H9 (cell line): ENCODE data around the gene CPXM2. TPM values are rescaled to one million over a fixed set of nuclear protein-coding genes. Genes with fewer than 3 reads are reported as not detected.

Experiments used
- DNase-seq: peaks from one replicate; pipeline ENCODE4 v3.0.0-alpha.2; 2017
- H2AFZ ChIP-seq: one replicate; pipeline ENCODE4 v1.6.1; 2013; ENCODE audit warnings: mild to moderate bottlenecking, low read length, control low read depth, moderate library complexity
- H2AK5ac ChIP-seq: 2 replicates; pipeline ENCODE4 v1.6.1; 2013; ENCODE audit warnings: low read length, control low read depth, mixed read lengths; ENCODE audit not compliant: insufficient read length
- H2BK120ac ChIP-seq: one replicate; pipeline ENCODE4 v1.6.1; 2013; ENCODE audit warnings: low read depth, mild to moderate bottlenecking, low read length, control low read depth, inconsistent platforms; ENCODE audit not compliant: poor library complexity, severe bottlenecking
- H2BK12ac ChIP-seq: 2 replicates; pipeline ENCODE4 v1.6.1; 2013; ENCODE audit warnings: low read length, control low read depth, mixed read lengths, low read depth; ENCODE audit not compliant: insufficient read length
- H2BK15ac ChIP-seq: 2 replicates; pipeline ENCODE4 v1.6.1; 2013; ENCODE audit warnings: low read depth, low read length, control low read depth
- H2BK20ac ChIP-seq: one replicate; pipeline ENCODE4 v1.6.1; 2013; ENCODE audit warnings: low read depth, mild to moderate bottlenecking, low read length, control low read depth, inconsistent platforms; ENCODE audit not compliant: poor library complexity, severe bottlenecking
- H2BK5ac ChIP-seq: 2 replicates; pipeline ENCODE4 v1.6.1; 2013; ENCODE audit warnings: low read length, control low read depth, mixed read lengths; ENCODE audit not compliant: insufficient read length
- H3K14ac ChIP-seq: 2 replicates; pipeline ENCODE4 v1.6.1; 2013; ENCODE audit warnings: low read length, control low read depth; ENCODE audit not compliant: insufficient read depth
- H3K18ac ChIP-seq: 2 replicates; pipeline ENCODE4 v1.6.1; 2013; ENCODE audit warnings: low read depth, mild to moderate bottlenecking, mixed read lengths, low read length, control low read depth; ENCODE audit not compliant: insufficient read length
- H3K23ac ChIP-seq: 2 replicates; pipeline ENCODE4 v1.6.1; 2013; ENCODE audit warnings: low read length, control low read depth, mixed read lengths, low read depth; ENCODE audit not compliant: insufficient read length
- H3K23me2 ChIP-seq: 2 replicates; pipeline ENCODE4 v1.6.1; 2013; ENCODE audit warnings: low read depth, mild to moderate bottlenecking, mixed read lengths, low read length, control low read depth; ENCODE audit not compliant: insufficient read length, poor library complexity, severe bottlenecking
- H3K27ac ChIP-seq: 2 replicates; pipeline ENCODE4 v1.5.1; 2013; ENCODE audit warnings: low read length, control low read depth, mixed read lengths, low read depth; ENCODE audit not compliant: insufficient read length
- H3K27me3 ChIP-seq: 2 replicates; pipeline ENCODE4 v1.6.1; 2013; ENCODE audit warnings: low read length, control low read depth, inconsistent platforms; ENCODE audit not compliant: insufficient read depth
- H3K4ac ChIP-seq: 2 replicates; pipeline ENCODE4 v1.6.1; 2013; ENCODE audit warnings: low read depth, mild to moderate bottlenecking, control low read depth, inconsistent platforms, low read length, moderate library complexity
- H3K4me1 ChIP-seq: 2 replicates; pipeline ENCODE4 v1.6.1; 2013; ENCODE audit warnings: low read length, control low read depth, inconsistent platforms; ENCODE audit not compliant: insufficient read depth
- H3K4me2 ChIP-seq: 2 replicates; pipeline ENCODE4 v1.6.1; 2013; ENCODE audit warnings: low read length, control low read depth, mixed read lengths; ENCODE audit not compliant: insufficient read length, insufficient read depth
- H3K56ac ChIP-seq: 2 replicates; pipeline ENCODE4 v1.6.1; 2013; ENCODE audit warnings: low read depth, mild to moderate bottlenecking, mixed read lengths, low read length, control low read depth; ENCODE audit not compliant: insufficient read length
- H3K79me1 ChIP-seq: 2 replicates; pipeline ENCODE4 v1.6.1; 2013; ENCODE audit warnings: low read depth, mild to moderate bottlenecking, moderate library complexity, low read length, control low read depth, inconsistent platforms; ENCODE audit not compliant: insufficient read depth, poor library complexity, severe bottlenecking
- H3K79me2 ChIP-seq: 2 replicates; pipeline ENCODE4 v1.6.1; 2013; ENCODE audit warnings: low read length, control low read depth, inconsistent platforms; ENCODE audit not compliant: insufficient read depth
- H3K9ac ChIP-seq: 2 replicates; pipeline ENCODE4 v1.6.1; 2013; ENCODE audit warnings: low read length, control low read depth, mixed read lengths; ENCODE audit not compliant: insufficient read length; ENCODE audit errors: extremely low read depth
- H3K9me3 ChIP-seq: one replicate; pipeline ENCODE4 v1.6.1; 2013; ENCODE audit warnings: low read depth, low read length, inconsistent platforms; ENCODE audit not compliant: control insufficient read depth
- H3T11ph ChIP-seq: one replicate; pipeline ENCODE4 v1.6.1; 2013; ENCODE audit warnings: mild to moderate bottlenecking, low read length, control low read depth, inconsistent platforms
- H4K20me1 ChIP-seq: one replicate; pipeline ENCODE4 v1.6.1; 2013; ENCODE audit not compliant: control insufficient read depth, insufficient read length, insufficient read depth
- H4K5ac ChIP-seq: 2 replicates; pipeline ENCODE4 v1.6.1; 2013; ENCODE audit warnings: low read depth, mild to moderate bottlenecking, mixed read lengths, low read length, control low read depth; ENCODE audit not compliant: insufficient read length
- H4K8ac ChIP-seq: replicated peaks from 2 replicates; pipeline ENCODE4 v1.6.1; 2013; ENCODE audit warnings: low read length, control low read depth, mixed read lengths, low read depth; ENCODE audit not compliant: insufficient read length
- H4K91ac ChIP-seq: 2 replicates; pipeline ENCODE4 v1.6.1; 2013; ENCODE audit warnings: low read depth, mild to moderate bottlenecking, moderate library complexity, mixed read lengths, low read length, control low read depth; ENCODE audit not compliant: insufficient read length
- H3K27ac Mint-ChIP-seq, 3 experiments: 2 replicates in 2 of 3; 3 replicates in 1 of 3; pipeline ENCODE4 v1.8.0; 2020 to 2021; ENCODE audit warnings: mixed read lengths in 3 of 3, mild to moderate bottlenecking in 1 of 3, moderate library complexity in 1 of 3
- H3K27me3 Mint-ChIP-seq: 2 replicates; pipeline ENCODE4 v1.8.0; 2021; ENCODE audit warnings: low read depth, mild to moderate bottlenecking, moderate library complexity, mixed read lengths
- H3K36me3 Mint-ChIP-seq, 3 experiments: 2 replicates in 2 of 3; 3 replicates in 1 of 3; pipeline ENCODE4 v1.8.0; 2020 to 2021; ENCODE audit warnings: low read depth in 3 of 3, mixed read lengths in 3 of 3; ENCODE audit not compliant: insufficient read depth in 1 of 3
- H3K4me1 Mint-ChIP-seq, 2 experiments: 2 replicates each; pipeline ENCODE4 v1.8.0; 2020; ENCODE audit warnings: mixed read lengths in 2 of 2
- H3K4me3 Mint-ChIP-seq, 2 experiments: 2 replicates in 1 of 2; 3 replicates in 1 of 2; pipeline ENCODE4 v1.8.0; 2020 to 2021; ENCODE audit warnings: mild to moderate bottlenecking in 2 of 2, mixed read lengths in 2 of 2, moderate library complexity in 1 of 2
- H3K9me3 Mint-ChIP-seq, 2 experiments: 2 replicates in 1 of 2; 3 replicates in 1 of 2; pipeline ENCODE4 v1.8.0; 2020; ENCODE audit warnings: mild to moderate bottlenecking in 2 of 2, mixed read lengths in 2 of 2, moderate library complexity in 1 of 2
- CTCF ChIP-seq: fragments of 200-600 bp; sonication (generic); conservative IDR thresholded peaks from 3 replicates; pipeline ENCODE4 v1.8.0; 2021; ENCODE audit warnings: antibody characterized with exemption, mild to moderate bottlenecking
- WGBS: extraction: QIAGEN DNeasy Blood & Tissue Kit; methylation state at CpG from one replicate; pipeline ENCODE4 v1.1.7; 2013; ENCODE audit warnings: missing lambda C conversion rate, low lambda C conversion rate, mixed read lengths; ENCODE audit not compliant: insufficient read length; ENCODE audit errors: extremely low coverage; 5-methylcytosine and 5-hydroxymethylcytosine counted together
- total RNA-seq: library from RNA; stranded (reverse); gene quantifications from 2 replicates; pipeline ENCODE4 v1.2.1, GENCODE V29; 2021

The CPXM2 gene
- total RNA-seq, 1 experiment from 2014 or later: 1.7 TPM

GRCh38 chr10:123744224-123744536, 147.4 kb downstream of the CPXM2 start:
- Histone ChIP-seq H2BK20ac (no peak overlapping the region), H3K4me2 (no peak overlapping the region), H4K8ac (no peak overlapping the region), H3K9me3 (no peaks in the 10 kb centered on the region), H3K79me1 (no peaks in the 10 kb centered on the region), H3K23me2 (no peaks in the 10 kb centered on the region), H3K56ac (no peak overlapping the region), H3K4me1 (peaks cover 10% of the 10 kb centered on the region; the same call in 1 of the 2 replicates), H4K91ac (no peak overlapping the region), H4K5ac (no peak overlapping the region), H3K14ac (no peak overlapping the region), H2AFZ (no peak overlapping the region), H2BK15ac (no peak overlapping the region), H3K18ac (no peak overlapping the region), H3K23ac (no peak overlapping the region), H2AK5ac (no peak overlapping the region), H2BK120ac (no peak overlapping the region), H3K4ac (no peak overlapping the region), H4K20me1 (no peaks in the 10 kb centered on the region), H3T11ph (no peak overlapping the region), H3K9ac (no peak overlapping the region), H3K27me3 (no peaks in the 10 kb centered on the region), H2BK5ac (no peak overlapping the region), H2BK12ac (no peak overlapping the region), H3K27ac (no peak overlapping the region), H3K79me2 (no peaks in the 10 kb centered on the region)
- TF ChIP-seq CTCF: no peak
- Mint-ChIP-seq H3K9me3 (no peaks in the 10 kb centered on the region), H3K4me1 (peaks cover 30 to 36% of the 10 kb centered on the region in 2 experiments), H3K36me3 (no peaks in the 10 kb centered on the region), H3K27me3 (peaks cover 4% of the 10 kb centered on the region), H3K27ac (no peak overlapping the region), H3K4me3 (no peak overlapping the region)
- DNase-seq: no peak
- WGBS: no CpG with 5 or more reads among the region's 6 CpGs
